Suprapubic skin (tissue), 4 donors: ENCODE measurements around the gene UCK2. TPM values are rescaled to one million over a fixed set of nuclear protein-coding genes. Genes with fewer than 3 reads are reported as not detected.

ENCODE experiments used
- DNase-seq, 2 donors: peaks; one replicate each; pipeline ENCODE4 v3.0.0-alpha.2; 2019; ENCODE audit warnings: low spot score in 2 of 2
- H3K27ac ChIP-seq: fragments of 200-600 bp; sonication (generic); one replicate; pipeline ENCODE4 v1.5.1; 2019
- H3K27me3 ChIP-seq: fragments of 200-600 bp; sonication (generic); one replicate; pipeline ENCODE4 v1.5.1; 2019
- H3K36me3 ChIP-seq: fragments of 200-600 bp; sonication (generic); one replicate; pipeline ENCODE4 v1.5.1; 2019
- H3K4me1 ChIP-seq: fragments of 200-600 bp; sonication (generic); one replicate; pipeline ENCODE4 v1.5.1; 2019
- H3K4me3 ChIP-seq: fragments of 200-600 bp; sonication (generic); one replicate; pipeline ENCODE4 v1.5.1; 2019; ENCODE audit warnings: mild to moderate bottlenecking
- H3K9me3 ChIP-seq: fragments of 200-600 bp; sonication (generic); one replicate; pipeline ENCODE4 v1.5.1; 2019
- EP300 ChIP-seq: sonication (generic); formaldehyde crosslinking; IDR thresholded peaks from one replicate; pipeline ENCODE4 v1.6.1; 2017; ENCODE audit warnings: antibody characterized with exemption
- POLR2A ChIP-seq, 2 donors: fragments of 450-650 bp; IDR thresholded peaks; one replicate each; pipeline ENCODE4 v1.6.1; 2017; ENCODE audit warnings: antibody characterized with exemption in 2 of 2, mild to moderate bottlenecking in 2 of 2, moderate library complexity in 2 of 2
- POLR2AphosphoS5 ChIP-seq, 3 donors: sonication (generic); formaldehyde crosslinking; IDR thresholded peaks; one replicate each; pipeline ENCODE4 v1.6.1; 2017; ENCODE audit warnings: antibody characterized with exemption in 3 of 3
- WGBS: methylation state at CpG from one replicate; pipeline ENCODE4 v1.1.5; 2018; 5-methylcytosine and 5-hydroxymethylcytosine counted together
- total RNA-seq, 4 donors: library from RNA; depleted of rRNA; stranded (reverse); fragments of >200 nt; gene quantifications; one replicate each; pipeline ENCODE4 v1.1.0, GENCODE V29; 2016
- TF ChIP-seq, protein P1 (sequence below), 2 donors: fragments of 200-600 bp in 1 of 2; fragments of 450-650 bp in 1 of 2; sonication (generic) in 1 of 2; IDR thresholded peaks; one replicate each; pipeline ENCODE4 v1.5.1; 2016 to 2019; ENCODE audit warnings: antibody characterized with exemption in 2 of 2, mild to moderate bottlenecking in 1 of 2, moderate library complexity in 1 of 2

The UCK2 gene
- total RNA-seq, 4 donors from 2014 or later, result 44.8 to 51.5 (median 45.4) TPM

DNA sequence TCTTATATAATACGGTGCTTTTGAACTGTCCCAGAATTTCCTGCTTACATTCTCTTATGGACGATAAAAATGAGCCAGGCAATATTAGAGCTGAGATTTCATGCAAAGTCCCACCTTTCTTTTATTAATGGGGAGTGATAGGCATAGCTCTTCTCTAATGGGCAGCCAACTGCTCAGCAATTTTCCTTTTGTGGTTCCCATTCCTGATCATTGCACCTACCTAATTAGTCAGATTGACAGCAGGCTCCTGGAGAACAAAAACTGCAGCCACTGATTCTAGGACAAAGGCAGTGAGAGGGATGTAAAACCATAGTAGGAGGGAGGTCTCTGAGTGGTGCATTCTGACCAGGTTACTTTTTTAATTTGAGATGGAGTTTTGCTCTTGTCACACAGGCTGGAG is 110.4 kb downstream of the UCK2 start:
- Histone ChIP-seq H3K9me3 (no peaks in the 10 kb centered on the region), H3K4me1 (no peaks in the 10 kb centered on the region), H3K27me3 (no peaks in the 10 kb centered on the region), H3K36me3 (no peaks in the 10 kb centered on the region), H3K4me3 (no peak overlapping the region), H3K27ac (no peak overlapping the region)
- no peak for DNase-seq
- 91% methylated on average over 2 of the region's 2 CpGs for WGBS
- no peak for TF ChIP-seq POLR2A (IDR thresholded peaks at IDR 0.05)
- TF ChIP-seq EP300, result no peak
- TF ChIP-seq, protein P1, sequence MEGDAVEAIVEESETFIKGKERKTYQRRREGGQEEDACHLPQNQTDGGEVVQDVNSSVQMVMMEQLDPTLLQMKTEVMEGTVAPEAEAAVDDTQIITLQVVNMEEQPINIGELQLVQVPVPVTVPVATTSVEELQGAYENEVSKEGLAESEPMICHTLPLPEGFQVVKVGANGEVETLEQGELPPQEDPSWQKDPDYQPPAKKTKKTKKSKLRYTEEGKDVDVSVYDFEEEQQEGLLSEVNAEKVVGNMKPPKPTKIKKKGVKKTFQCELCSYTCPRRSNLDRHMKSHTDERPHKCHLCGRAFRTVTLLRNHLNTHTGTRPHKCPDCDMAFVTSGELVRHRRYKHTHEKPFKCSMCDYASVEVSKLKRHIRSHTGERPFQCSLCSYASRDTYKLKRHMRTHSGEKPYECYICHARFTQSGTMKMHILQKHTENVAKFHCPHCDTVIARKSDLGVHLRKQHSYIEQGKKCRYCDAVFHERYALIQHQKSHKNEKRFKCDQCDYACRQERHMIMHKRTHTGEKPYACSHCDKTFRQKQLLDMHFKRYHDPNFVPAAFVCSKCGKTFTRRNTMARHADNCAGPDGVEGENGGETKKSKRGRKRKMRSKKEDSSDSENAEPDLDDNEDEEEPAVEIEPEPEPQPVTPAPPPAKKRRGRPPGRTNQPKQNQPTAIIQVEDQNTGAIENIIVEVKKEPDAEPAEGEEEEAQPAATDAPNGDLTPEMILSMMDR (IDR thresholded peaks at IDR 0.05), result no peak
- TF ChIP-seq POLR2AphosphoS5 (IDR thresholded peaks at IDR 0.05), result no peak

DNA sequence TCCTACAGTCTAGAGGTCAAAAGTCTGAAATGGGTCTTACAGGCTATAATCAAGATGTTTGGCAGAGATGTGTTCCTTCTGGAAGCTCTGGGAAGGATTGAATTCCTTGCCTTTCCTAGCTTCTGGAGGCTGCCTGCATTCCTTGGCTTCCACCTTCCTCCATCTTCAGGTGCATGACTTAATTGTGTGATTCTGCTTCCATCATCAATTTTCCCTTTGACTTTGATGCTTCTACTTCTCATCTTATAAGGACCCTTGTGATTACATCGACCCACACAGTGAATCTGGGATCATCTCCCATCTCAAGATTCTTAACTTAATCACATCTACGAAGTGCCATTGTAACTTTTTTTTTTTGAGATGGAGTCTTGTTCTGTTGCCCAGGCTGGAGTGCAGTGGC is 111.4 kb downstream of the UCK2 start:
- H3K36me3 ChIP-seq, result no peaks in the 10 kb centered on the region
- TF ChIP-seq, protein P1 (IDR thresholded peaks at IDR 0.05), result no peak
- TF ChIP-seq EP300 (no peak), POLR2A (IDR thresholded peaks at IDR 0.05) (no peak), POLR2AphosphoS5 (IDR thresholded peaks at IDR 0.05) (no peak)
- no peak overlapping the region for H3K27ac ChIP-seq
- no peak overlapping the region for H3K4me3 ChIP-seq
- no peaks in the 10 kb centered on the region for H3K4me1 ChIP-seq
- no peaks in the 10 kb centered on the region for H3K9me3 ChIP-seq
- DNase-seq, result no peak
- 91% methylated on average over 2 of the region's 2 CpGs for WGBS
- H3K27me3 ChIP-seq, result peaks cover 4% of the 10 kb centered on the region

DNA sequence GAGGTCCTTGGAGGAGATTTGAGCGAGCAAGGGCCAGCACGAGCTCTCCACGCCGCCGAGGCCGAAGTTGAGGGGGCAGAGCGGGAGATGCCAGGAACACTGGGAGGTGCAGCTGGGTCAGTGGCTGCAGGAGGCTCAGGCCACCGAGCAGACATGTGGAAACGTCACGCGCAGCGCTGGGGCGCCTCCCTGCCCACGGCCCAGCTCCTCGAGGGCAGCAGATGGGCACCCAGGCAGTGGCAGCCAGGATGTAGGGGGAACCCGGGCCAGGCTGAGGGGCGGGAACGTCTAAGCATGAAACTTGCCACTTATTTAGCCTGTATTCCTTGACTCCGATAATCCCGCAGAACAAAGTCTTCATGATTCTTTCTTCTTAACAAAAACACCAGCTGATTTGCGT is 114.1 kb downstream of the UCK2 start:
- H3K27ac ChIP-seq, result no peak overlapping the region
- H3K27me3 ChIP-seq, result peaks cover 4% of the 10 kb centered on the region
- no peaks in the 10 kb centered on the region for H3K36me3 ChIP-seq
- no peaks in the 10 kb centered on the region for H3K9me3 ChIP-seq
- DNase-seq, result no peak
- H3K4me1 ChIP-seq, result no peaks in the 10 kb centered on the region
- H3K4me3 ChIP-seq, result no peak overlapping the region
- 88% methylated on average over 21 of the region's 21 CpGs for WGBS
- TF ChIP-seq EP300, result no peak
- TF ChIP-seq, protein P1 (IDR thresholded peaks at IDR 0.05), result no peak
- TF ChIP-seq POLR2AphosphoS5 (IDR thresholded peaks at IDR 0.05), result no peak
- TF ChIP-seq POLR2A (IDR thresholded peaks at IDR 0.05), result no peak

DNA sequence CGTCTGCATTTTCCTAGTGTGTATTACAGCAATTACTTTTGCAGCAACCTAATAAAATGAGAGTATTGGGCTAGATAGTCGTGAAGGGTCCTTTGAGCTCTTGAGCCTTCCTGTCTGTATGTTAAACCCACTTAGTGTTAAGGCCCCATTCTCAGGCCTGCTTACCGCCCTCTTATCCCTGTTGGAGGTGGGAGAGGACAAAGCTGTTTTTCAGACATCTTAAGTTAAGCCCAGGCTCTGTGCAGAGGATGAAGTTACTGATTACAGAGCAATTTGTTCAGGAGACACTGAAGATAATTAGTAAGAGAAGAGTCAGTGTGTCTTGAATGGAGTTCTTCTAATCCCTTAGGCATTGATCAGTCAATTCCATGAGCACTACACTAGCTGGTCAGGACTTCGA is 114.6 kb downstream of the UCK2 start:
- WGBS, result 75% methylated on average over 4 of the region's 4 CpGs
- Histone ChIP-seq H3K27me3 (peaks cover 4% of the 10 kb centered on the region), H3K4me3 (no peak overlapping the region), H3K36me3 (no peaks in the 10 kb centered on the region), H3K4me1 (no peaks in the 10 kb centered on the region), H3K9me3 (no peaks in the 10 kb centered on the region), H3K27ac (no peak overlapping the region)
- no peak for DNase-seq
- TF ChIP-seq POLR2AphosphoS5 (IDR thresholded peaks at IDR 0.05) (no peak), POLR2A (IDR thresholded peaks at IDR 0.05) (no peak)

DNA sequence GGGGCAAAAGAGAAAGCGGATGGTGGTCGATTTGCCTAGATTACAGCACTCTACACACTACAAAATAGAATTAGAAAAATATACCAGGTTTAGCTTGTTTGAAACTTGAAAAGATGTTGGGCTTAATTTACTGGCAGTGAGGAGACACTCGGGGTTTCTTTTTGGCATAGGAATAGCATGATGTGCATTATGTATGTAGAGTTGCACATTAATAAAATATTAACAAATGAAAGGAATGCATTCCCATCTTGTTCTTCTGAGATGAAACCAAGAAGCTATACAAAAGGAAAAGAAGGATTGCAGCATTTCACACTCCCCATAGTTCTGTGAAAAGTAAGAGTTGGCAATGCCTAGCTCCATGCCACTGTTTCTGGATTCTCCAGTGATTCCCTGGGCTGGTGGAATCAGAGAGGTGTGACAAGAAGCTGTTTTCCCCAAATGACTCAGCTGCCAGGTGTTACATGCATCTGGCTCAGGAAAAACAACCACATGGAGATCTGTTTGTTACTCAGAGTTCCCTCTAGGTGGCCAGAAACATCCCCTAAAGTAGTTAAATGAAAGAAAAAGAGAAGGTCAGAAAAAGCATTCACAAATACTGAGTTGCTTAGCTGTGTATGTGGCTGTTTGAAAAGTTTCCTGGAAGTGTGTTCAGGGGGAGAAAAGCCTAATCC is 115.6 kb downstream of the UCK2 start:
- no peak overlapping the region for H3K27ac ChIP-seq
- WGBS, result 77% methylated on average over 3 of the region's 3 CpGs
- no peaks in the 10 kb centered on the region for H3K9me3 ChIP-seq
- H3K4me3 ChIP-seq, result no peak overlapping the region
- DNase-seq, result no peak
- TF ChIP-seq EP300 (no peak), POLR2A (IDR thresholded peaks at IDR 0.05) (no peak), POLR2AphosphoS5 (IDR thresholded peaks at IDR 0.05) (no peak)
- TF ChIP-seq, protein P1 (IDR thresholded peaks at IDR 0.05), result no peak
- H3K4me1 ChIP-seq, result no peaks in the 10 kb centered on the region
- peaks cover 4% of the 10 kb centered on the region for H3K27me3 ChIP-seq
- H3K36me3 ChIP-seq, result no peaks in the 10 kb centered on the region

DNA sequence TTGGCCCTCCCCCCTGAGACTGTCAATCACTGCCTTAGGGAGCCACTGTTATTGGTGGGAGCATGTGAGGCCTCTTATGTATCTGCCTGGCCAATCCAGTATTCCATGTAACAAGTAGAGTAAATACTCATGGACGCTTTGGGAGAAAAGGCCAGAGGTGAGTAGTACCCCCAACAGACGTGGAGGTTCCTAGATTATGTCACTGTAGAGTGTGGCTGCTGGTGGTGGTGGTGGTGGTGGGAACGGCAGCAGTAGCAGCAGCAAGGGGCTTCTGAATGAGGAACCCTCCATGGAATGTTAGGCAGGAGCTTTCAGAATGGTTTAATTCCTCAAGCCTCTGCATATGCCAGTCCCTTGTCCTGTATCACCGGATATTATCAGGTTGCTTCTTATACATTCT is 118.5 kb downstream of the UCK2 start:
- no peak overlapping the region for H3K4me3 ChIP-seq
- H3K27me3 ChIP-seq, result peaks cover 4% of the 10 kb centered on the region
- WGBS, result 82% methylated on average over 4 of the region's 4 CpGs
- H3K9me3 ChIP-seq, result no peaks in the 10 kb centered on the region
- no peak for TF ChIP-seq POLR2A (IDR thresholded peaks at IDR 0.05)
- no peak for TF ChIP-seq EP300
- TF ChIP-seq, protein P1 (IDR thresholded peaks at IDR 0.05), result no peak
- no peak for TF ChIP-seq POLR2AphosphoS5 (IDR thresholded peaks at IDR 0.05)
- H3K4me1 ChIP-seq, result no peaks in the 10 kb centered on the region
- H3K27ac ChIP-seq, result no peak overlapping the region
- no peaks in the 10 kb centered on the region for H3K36me3 ChIP-seq
- no peak for DNase-seq
